HG02798 (cell line): ENCODE results near the gene PRAMEF20.
"Not testable (repeated sequence)": the region's sequence is repeated elsewhere in the genome, so short reads cannot be mapped to it uniquely, and the experiment has no call there.

Experiments used
- ATAC-seq: cut with Tn5 transposase; IDR thresholded peaks from one replicate; pipeline ENCODE4 v1.9.1; 2021; ENCODE audit warnings: mild to moderate bottlenecking; ENCODE audit not compliant: unreplicated experiment, poor library complexity

The PRAMEF20 gene

GRCh38 chr1:13410150-13410549, at the start of gene PRAMEF20:
Gene PRAMEF20 (plus strand): TSS chr1:13410450. CDS start chr1:13416355, 5,905 bp downstream.
- ATAC-seq = not testable (repeated sequence)

GRCh38 chr1:13362364-13362763, 47.9 kb upstream of the PRAMEF20 start:
- ATAC-seq = not testable (repeated sequence)

- not testable (repeated sequence) for ATAC-seq
These were observed 45.3 kb upstream of the PRAMEF20 start for GRCh38 chr1:13364928-13365327.

- ATAC-seq = not testable (repeated sequence)
These were observed 43.7 kb upstream of the PRAMEF20 start for GRCh38 chr1:13366536-13366935.

- not testable (repeated sequence) for ATAC-seq
These were observed 41.7 kb upstream of the PRAMEF20 start for GRCh38 chr1:13368544-13368943.

- not testable (repeated sequence) for ATAC-seq
These were observed 31.3 kb upstream of the PRAMEF20 start for GRCh38 chr1:13378983-13379382.

- ATAC-seq = not testable (repeated sequence)
These were observed 29.9 kb upstream of the PRAMEF20 start for GRCh38 chr1:13380380-13380779.

GRCh38 chr1:13389332-13389731, 20.9 kb upstream of the PRAMEF20 start, which contains the start of gene PRAMEF17:
Gene PRAMEF17 (plus strand): TSS chr1:13389632. CDS start chr1:13389658, 26 bp downstream.
- not testable (repeated sequence) for ATAC-seq

- not testable (repeated sequence) for ATAC-seq
These were observed 17.2 kb upstream of the PRAMEF20 start for GRCh38 chr1:13393004-13393403.

GRCh38 chr1:13394761-13395160, 15.5 kb upstream of the PRAMEF20 start:
- not testable (repeated sequence) for ATAC-seq

GRCh38 chr1:13395311-13395710, 14.9 kb upstream of the PRAMEF20 start:
- ATAC-seq = not testable (repeated sequence)

- ATAC-seq = no peak
These were observed 2.4 kb upstream of the PRAMEF20 start for GRCh38 chr1:13407811-13408210.

- no peak for ATAC-seq
These were observed 20.2 kb downstream of the PRAMEF20 start for GRCh38 chr1:13430495-13430894.

GRCh38 chr1:13432251-13432650, 22.0 kb downstream of the PRAMEF20 start:
- ATAC-seq = no peak

- ATAC-seq = not testable (repeated sequence)
These were observed 23.6 kb downstream of the PRAMEF20 start for GRCh38 chr1:13433694-13434358.

- no peak for ATAC-seq
These were observed 25.2 kb downstream of the PRAMEF20 start for GRCh38 chr1:13435458-13435857.

GRCh38 chr1:13439104-13439783, 29.0 kb downstream of the PRAMEF20 start:
- not testable (repeated sequence) for ATAC-seq

GRCh38 chr1:13443335-13443979, 33.2 kb downstream of the PRAMEF20 start:
- no peak for ATAC-seq

- no peak for ATAC-seq
These were observed 40.0 kb downstream of the PRAMEF20 start for GRCh38 chr1:13450204-13450603.

- ATAC-seq = no peak
These were observed 41.2 kb downstream of the PRAMEF20 start for GRCh38 chr1:13451399-13451965.
